Astrocyte (in vitro differentiated cells and primary cell): ENCODE results near the gene KIF26B. TPM values are rescaled to one million over a fixed set of nuclear protein-coding genes. Genes with fewer than 3 reads are reported as not detected.

Experiments used
- DNase-seq: peaks from one replicate; pipeline ENCODE4 v3.0.0-alpha.2; 2010; ENCODE audit warnings: low read depth
- FAIRE-seq: peaks from 2 replicates; lab custom pipeline; 2011; peaks lifted over from hg19 to GRCh38; lab: Jason Lieb, UNC
- H2AFZ ChIP-seq: 2 replicates; pipeline ENCODE4 v1.6.0; 2012; ENCODE audit warnings: low read depth, low read length, inconsistent platforms
- H3K27ac ChIP-seq: 2 replicates; pipeline ENCODE4 v1.5.1; 2011; ENCODE audit warnings: low read depth, low read length, inconsistent platforms
- H3K27me3 ChIP-seq: 2 replicates; pipeline ENCODE4 v1.6.0; 2011; ENCODE audit warnings: low read length, inconsistent platforms; ENCODE audit not compliant: insufficient read depth
- H3K36me3 ChIP-seq: 2 replicates; pipeline ENCODE4 v1.5.1; 2011; ENCODE audit warnings: low read length, inconsistent platforms; ENCODE audit not compliant: insufficient read depth
- H3K4me1 ChIP-seq: 2 replicates; pipeline ENCODE4 v1.5.1; 2011; ENCODE audit warnings: low read length, inconsistent platforms; ENCODE audit not compliant: insufficient read depth
- H3K4me2 ChIP-seq: 2 replicates; pipeline ENCODE4 v1.6.0; 2012; ENCODE audit warnings: low read length, inconsistent platforms
- H3K4me3 ChIP-seq: 2 replicates; pipeline ENCODE4 v1.5.1; 2011; ENCODE audit warnings: low read depth, mild to moderate bottlenecking, low read length, inconsistent platforms; ENCODE audit not compliant: insufficient read depth
- H3K79me2 ChIP-seq: 2 replicates; pipeline ENCODE4 v1.6.0; 2012; ENCODE audit warnings: mild to moderate bottlenecking, low read length, inconsistent platforms; ENCODE audit not compliant: insufficient read depth
- H3K9ac ChIP-seq: 2 replicates; pipeline ENCODE4 v1.6.0; 2012; ENCODE audit warnings: mild to moderate bottlenecking, low read length, inconsistent platforms
- H3K9me3 ChIP-seq: 2 replicates; pipeline ENCODE4 v1.5.1; 2012; ENCODE audit warnings: low read depth, mild to moderate bottlenecking, low read length, inconsistent platforms; ENCODE audit not compliant: insufficient read depth
- H4K20me1 ChIP-seq: 2 replicates; pipeline ENCODE4 v1.6.0; 2012; ENCODE audit warnings: low read length, inconsistent platforms; ENCODE audit not compliant: insufficient read depth
- H3K27ac Mint-ChIP-seq: one replicate; pipeline ENCODE4 v1.8.0; 2021; ENCODE audit warnings: mild to moderate bottlenecking, mixed read lengths; ENCODE audit not compliant: unreplicated experiment
- H3K27me3 Mint-ChIP-seq: one replicate; pipeline ENCODE4 v1.8.0; 2021; ENCODE audit warnings: low read depth, mixed read lengths; ENCODE audit not compliant: unreplicated experiment
- H3K36me3 Mint-ChIP-seq: one replicate; pipeline ENCODE4 v1.8.0; 2021; ENCODE audit warnings: low read depth, mixed read lengths; ENCODE audit not compliant: unreplicated experiment
- H3K4me1 Mint-ChIP-seq: one replicate; pipeline ENCODE4 v1.8.0; 2021; ENCODE audit warnings: low read depth, mixed read lengths; ENCODE audit not compliant: unreplicated experiment
- H3K4me3 Mint-ChIP-seq: one replicate; pipeline ENCODE4 v1.8.0; 2021; ENCODE audit warnings: mild to moderate bottlenecking, moderate library complexity, mixed read lengths; ENCODE audit not compliant: unreplicated experiment
- H3K9me3 Mint-ChIP-seq: one replicate; pipeline ENCODE4 v1.8.0; 2021; ENCODE audit warnings: mild to moderate bottlenecking, mixed read lengths; ENCODE audit not compliant: unreplicated experiment
- EZH2 ChIP-seq: IDR thresholded peaks from 2 replicates; pipeline ENCODE4 v1.6.1; 2012; ENCODE audit warnings: mild to moderate bottlenecking, low read length, inconsistent platforms; ENCODE audit not compliant: insufficient read depth
- total RNA-seq: library from RNA; stranded (reverse); gene quantifications from 2 replicates; pipeline ENCODE4 v1.2.1, GENCODE V29; 2021
- TF ChIP-seq, protein P1 (sequence below): IDR thresholded peaks from 2 replicates; pipeline ENCODE4 v1.5.1; 2011; ENCODE audit warnings: low read depth, mild to moderate bottlenecking, inconsistent platforms, low read length, moderate library complexity; ENCODE audit not compliant: insufficient read depth

Gene KIF26B
- total RNA-seq, 1 donor from 2014 or later: 6.8 TPM

DNA sequence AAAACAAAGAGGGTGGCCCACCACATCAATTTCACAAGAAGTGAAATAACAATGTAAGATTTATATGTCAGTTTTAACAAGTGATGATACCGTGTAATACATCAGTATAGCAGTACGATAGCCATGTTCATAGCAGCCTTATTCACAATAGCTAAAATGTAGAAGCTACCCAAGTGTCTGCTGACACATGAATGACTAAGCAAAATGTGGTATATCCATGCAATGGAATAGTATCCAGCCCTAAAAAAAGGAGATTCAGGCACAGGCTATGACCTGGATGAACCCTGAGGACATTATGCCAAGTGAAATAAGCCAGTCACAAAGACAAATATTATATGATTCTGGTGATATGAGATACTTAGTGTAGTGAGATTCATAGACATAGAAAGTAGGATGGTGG lies 18.0 kb downstream of the KIF26B start:
- Histone ChIP-seq H3K4me1 (no peaks in the 10 kb centered on the region), H3K36me3 (no peaks in the 10 kb centered on the region), H2AFZ (no peak overlapping the region), H3K79me2 (no peaks in the 10 kb centered on the region), H3K27me3 (no peaks in the 10 kb centered on the region), H3K4me3 (no peak overlapping the region), H3K9ac (no peak overlapping the region), H3K4me2 (no peak overlapping the region), H3K27ac (no peak overlapping the region), H3K9me3 (no peaks in the 10 kb centered on the region), H4K20me1 (peaks cover 41% of the 10 kb centered on the region)
- peaks cover 8% of the 10 kb centered on the region for H3K4me1 Mint-ChIP-seq
- H3K9me3 Mint-ChIP-seq: peaks cover 19% of the 10 kb centered on the region
- DNase-seq (no peak), FAIRE-seq (no peak)
- peaks cover 27% of the 10 kb centered on the region for H3K36me3 Mint-ChIP-seq
- H3K4me3 Mint-ChIP-seq: no peak overlapping the region
- H3K27me3 Mint-ChIP-seq: peaks cover 4% of the 10 kb centered on the region
- TF ChIP-seq EZH2: no peak
- TF ChIP-seq, protein P1, sequence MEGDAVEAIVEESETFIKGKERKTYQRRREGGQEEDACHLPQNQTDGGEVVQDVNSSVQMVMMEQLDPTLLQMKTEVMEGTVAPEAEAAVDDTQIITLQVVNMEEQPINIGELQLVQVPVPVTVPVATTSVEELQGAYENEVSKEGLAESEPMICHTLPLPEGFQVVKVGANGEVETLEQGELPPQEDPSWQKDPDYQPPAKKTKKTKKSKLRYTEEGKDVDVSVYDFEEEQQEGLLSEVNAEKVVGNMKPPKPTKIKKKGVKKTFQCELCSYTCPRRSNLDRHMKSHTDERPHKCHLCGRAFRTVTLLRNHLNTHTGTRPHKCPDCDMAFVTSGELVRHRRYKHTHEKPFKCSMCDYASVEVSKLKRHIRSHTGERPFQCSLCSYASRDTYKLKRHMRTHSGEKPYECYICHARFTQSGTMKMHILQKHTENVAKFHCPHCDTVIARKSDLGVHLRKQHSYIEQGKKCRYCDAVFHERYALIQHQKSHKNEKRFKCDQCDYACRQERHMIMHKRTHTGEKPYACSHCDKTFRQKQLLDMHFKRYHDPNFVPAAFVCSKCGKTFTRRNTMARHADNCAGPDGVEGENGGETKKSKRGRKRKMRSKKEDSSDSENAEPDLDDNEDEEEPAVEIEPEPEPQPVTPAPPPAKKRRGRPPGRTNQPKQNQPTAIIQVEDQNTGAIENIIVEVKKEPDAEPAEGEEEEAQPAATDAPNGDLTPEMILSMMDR: no peak
- H3K27ac Mint-ChIP-seq: no peak overlapping the region

DNA sequence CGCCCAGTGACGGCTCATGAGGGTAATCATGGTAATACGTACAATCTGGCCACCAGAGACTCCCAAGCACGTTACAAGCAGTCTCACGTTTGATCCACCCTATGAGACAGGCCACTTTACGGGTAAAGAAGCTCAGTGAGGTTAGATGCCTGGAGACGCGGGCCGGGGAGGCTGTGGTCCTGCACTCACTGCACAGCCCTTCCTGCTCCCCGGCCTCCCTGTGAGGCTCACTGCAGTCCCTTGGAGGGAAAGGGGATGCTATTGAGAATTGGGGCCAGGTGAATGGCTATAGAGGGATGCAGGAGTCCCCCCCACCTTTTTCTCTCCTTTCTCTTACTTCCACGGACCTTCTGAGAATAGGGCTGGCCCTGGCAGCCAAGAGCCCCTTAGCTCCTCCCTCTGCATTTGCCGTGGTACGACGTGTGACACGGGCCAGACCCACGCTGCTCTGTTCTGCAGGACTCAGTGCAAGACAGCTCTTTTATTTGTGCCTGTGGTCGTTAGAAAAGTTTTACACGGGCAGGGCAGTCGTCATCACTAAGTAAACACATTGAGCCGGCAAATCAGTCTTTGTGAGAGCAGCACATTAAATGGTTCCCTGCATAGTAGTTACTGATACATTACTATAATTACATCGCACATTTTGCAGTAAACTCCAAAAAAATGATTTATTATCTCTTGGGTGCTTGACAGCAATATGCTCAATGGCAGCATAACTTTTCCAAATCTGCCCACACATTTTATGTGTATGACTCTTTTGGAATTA lies 18.8 kb downstream of the KIF26B start:
- peak overlapping the region; percentile 16 for H3K4me2 ChIP-seq
- H3K27ac ChIP-seq: no peak overlapping the region
- Mint-ChIP-seq H3K27ac (no peak overlapping the region), H3K27me3 (peaks cover 4% of the 10 kb centered on the region), H3K4me3 (no peak overlapping the region), H3K36me3 (peaks cover 28% of the 10 kb centered on the region), H3K4me1 (peaks cover 8% of the 10 kb centered on the region), H3K9me3 (peaks cover 19% of the 10 kb centered on the region)
- no peak overlapping the region for H3K4me3 ChIP-seq
- H3K4me1 ChIP-seq: no peaks in the 10 kb centered on the region
- TF ChIP-seq EZH2: no peak
- TF ChIP-seq, protein P1: no peak
- FAIRE-seq (no peak), DNase-seq (peak; percentile 35)
- H3K79me2 ChIP-seq: no peaks in the 10 kb centered on the region
- no peak overlapping the region for H3K9ac ChIP-seq
- H3K9me3 ChIP-seq: no peaks in the 10 kb centered on the region
- H2AFZ ChIP-seq: no peak overlapping the region
- no peaks in the 10 kb centered on the region for H3K27me3 ChIP-seq
- no peaks in the 10 kb centered on the region for H3K36me3 ChIP-seq
- H4K20me1 ChIP-seq: peaks cover 48% of the 10 kb centered on the region
